SK-N-SH (cell line): Measurements from ENCODE around the gene SEC23IP. TPM values are rescaled to one million over a fixed set of nuclear protein-coding genes. Genes with fewer than 3 reads are reported as not detected.

ENCODE experiments used
- CTCF ChIA-PET: fragments of 300-600, 350-600 bp; formaldehyde crosslinking; extraction: SDS; loops from one replicate; lab custom pipeline; 2021; lab: Yijun Ruan, JAX
- POLR2A ChIA-PET: fragments of 350-600 bp; sonication (Branson Sonifier 250); formaldehyde crosslinking; extraction: SDS; loops from one replicate; lab custom pipeline; 2020; ENCODE audit warnings: antibody characterized with exemption, inconsistent platforms; lab: Yijun Ruan, JAX
- DNase-seq: peaks from one replicate; pipeline ENCODE4 v3.0.0; 2012
- H2AFZ ChIP-seq: fragments of 200-600 bp; sonication (generic); 2 replicates; pipeline ENCODE4 v1.8.1; 2016; ENCODE audit warnings: antibody characterized with exemption, mild to moderate bottlenecking, low read depth
- H3F3A ChIP-seq: fragments of 200-600 bp; sonication (generic); replicated peaks from 2 replicates; pipeline ENCODE3; 2016; ENCODE audit warnings: antibody characterized with exemption, mild to moderate bottlenecking; ENCODE audit not compliant: insufficient read depth
- H3K27ac ChIP-seq, 2 experiments: fragments of 200-500 bp in 1 of 2; fragments of 200-600 bp in 1 of 2; sonication (Bioruptor generic) in 1 of 2; sonication (generic), shearing (Covaris generic) in 1 of 2; 2 replicates each; pipeline versions ENCODE4 v1.5.1 to v1.6.1; 2014 to 2016; ENCODE audit warnings: low read depth in 2 of 2, inconsistent platforms in 1 of 2, low read length in 1 of 2, mild to moderate bottlenecking in 1 of 2, mixed read lengths in 1 of 2
- H3K27me3 ChIP-seq: fragments of 200-600 bp; sonication (generic), shearing (Covaris generic); 2 replicates; pipeline ENCODE4 v1.6.1; 2016; ENCODE audit warnings: mixed run types; ENCODE audit not compliant: insufficient read depth
- H3K36me3 ChIP-seq, 2 experiments: fragments of 200-500 bp in 1 of 2; fragments of 200-600 bp in 1 of 2; sonication (Bioruptor generic) in 1 of 2; sonication (generic) in 1 of 2; replicated peaks in 1 of 2; 2 replicates each; pipeline versions ENCODE3 to v1.5.1; 2014 to 2016; ENCODE audit warnings: low read length in 1 of 2, mild to moderate bottlenecking in 1 of 2; ENCODE audit not compliant: insufficient read depth in 2 of 2, control insufficient read depth in 1 of 2
- H3K4me1 ChIP-seq, 2 experiments: fragments of 200-500 bp in 1 of 2; fragments of 200-600 bp in 1 of 2; sonication (Bioruptor generic) in 1 of 2; sonication (generic), shearing (Covaris generic) in 1 of 2; 2 replicates each; pipeline versions ENCODE4 v1.5.1 to v1.6.1; 2014 to 2016; ENCODE audit warnings: low read depth in 1 of 2, low read length in 1 of 2, mixed run types in 1 of 2; ENCODE audit not compliant: insufficient read depth in 2 of 2, control insufficient read depth in 1 of 2
- H3K4me2 ChIP-seq: fragments of 200-600 bp; sonication (generic), shearing (Covaris generic); 2 replicates; pipeline ENCODE4 v1.6.1; 2017; ENCODE audit warnings: mixed run types
- H3K4me3 ChIP-seq, 2 experiments: fragments of 200-500 bp in 1 of 2; fragments of 200-600 bp in 1 of 2; sonication (Bioruptor generic) in 1 of 2; sonication (generic), shearing (Covaris generic) in 1 of 2; 2 replicates each; pipeline versions ENCODE4 v1.5.1 to v1.8.1; 2014 to 2016; ENCODE audit warnings: low read depth in 2 of 2, inconsistent platforms in 1 of 2, low read length in 1 of 2, mild to moderate bottlenecking in 1 of 2, mixed read lengths in 1 of 2, moderate library complexity in 1 of 2
- H3K79me2 ChIP-seq: fragments of 200-600 bp; sonication (generic); 2 replicates; pipeline ENCODE4 v1.8.1; 2017; ENCODE audit warnings: mild to moderate bottlenecking; ENCODE audit not compliant: insufficient read depth
- H3K9ac ChIP-seq: fragments of 200-600 bp; sonication (generic); 2 replicates; pipeline ENCODE4 v1.6.1; 2017; ENCODE audit warnings: mixed run types
- H3K9me2 ChIP-seq: fragments of 200-600 bp; sonication (generic); 2 replicates; pipeline ENCODE4 v1.6.1; 2017; ENCODE audit warnings: mixed run types
- H3K9me3 ChIP-seq: fragments of 200-600 bp; sonication (generic); 2 replicates; pipeline ENCODE4 v1.6.1; 2017; ENCODE audit warnings: mixed run types, mild to moderate bottlenecking, moderate library complexity
- H4K20me1 ChIP-seq: fragments of 200-600 bp; sonication (generic); 2 replicates; pipeline ENCODE4 v1.6.1; 2017; ENCODE audit warnings: mild to moderate bottlenecking, mixed run types; ENCODE audit not compliant: insufficient read depth
- EZH2phosphoT487 ChIP-seq: fragments of 200-600 bp; sonication (generic); IDR thresholded peaks from 2 replicates; pipeline ENCODE4 v1.6.1; 2017; ENCODE audit warnings: low read depth, mixed run types, mild to moderate bottlenecking, antibody characterized with exemption, moderate library complexity, borderline replicate concordance
- FOSL2 ChIP-seq: IDR thresholded peaks from 2 replicates; pipeline ENCODE4 v1.4.0; 2012; ENCODE audit warnings: low read depth, mild to moderate bottlenecking, moderate library complexity, borderline replicate concordance
- FOXJ3 ChIP-seq: sonication (generic); formaldehyde crosslinking; IDR thresholded peaks from 2 replicates; pipeline ENCODE4 v1.5.1; 2020; ENCODE audit warnings: mild to moderate bottlenecking, missing genetic modification reagents
- FOXM1 ChIP-seq: IDR thresholded peaks from 2 replicates; pipeline ENCODE4 v1.4.0; 2012; ENCODE audit warnings: low read depth, mild to moderate bottlenecking
- JUND ChIP-seq: IDR thresholded peaks from 2 replicates; pipeline ENCODE4 v1.4.0; 2012
- POLR2AphosphoS5 ChIP-seq: IDR thresholded peaks from 2 replicates; pipeline ENCODE4 v1.6.1; 2012; ENCODE audit warnings: low read depth, low read length
- RCOR1 ChIP-seq: fragments of 150-350 bp; IDR thresholded peaks from 2 replicates; pipeline ENCODE4 v1.6.1; 2017; ENCODE audit warnings: antibody characterized with exemption, low read length
- RFX5 ChIP-seq: IDR thresholded peaks from 2 replicates; pipeline ENCODE4 v1.6.1; 2012; ENCODE audit warnings: mild to moderate bottlenecking, improper control_type of control experiment, low read length
- RXRA ChIP-seq: IDR thresholded peaks from 2 replicates; pipeline ENCODE4 v1.4.0; 2012; ENCODE audit warnings: low read depth, mild to moderate bottlenecking, borderline replicate concordance
- SIN3A ChIP-seq: IDR thresholded peaks from 2 replicates; pipeline ENCODE4 v1.6.1; 2012; ENCODE audit warnings: low read depth, mild to moderate bottlenecking, low read length, moderate library complexity, borderline replicate concordance
- SMC3 ChIP-seq: IDR thresholded peaks from 2 replicates; pipeline ENCODE4 v1.6.1; 2012; ENCODE audit warnings: low read depth, low read length, improper control_type of control experiment
- TAF1 ChIP-seq: IDR thresholded peaks from 2 replicates; pipeline ENCODE4 v1.6.1; 2012; ENCODE audit warnings: low read depth, mild to moderate bottlenecking, low read length, moderate library complexity, borderline replicate concordance
- TCF12 ChIP-seq: IDR thresholded peaks from 2 replicates; pipeline ENCODE4 v1.4.0; 2012
- USF1 ChIP-seq: IDR thresholded peaks from 2 replicates; pipeline ENCODE4 v1.4.0; 2012; ENCODE audit warnings: low read depth, borderline replicate concordance
- YY1 ChIP-seq: IDR thresholded peaks from 2 replicates; pipeline ENCODE4 v1.4.0; 2012; ENCODE audit warnings: low read depth, mild to moderate bottlenecking
- WGBS: methylation state at CpG from one replicate; pipeline ENCODE4 v1.1.6; 2017; ENCODE audit warnings: low lambda C conversion rate; 5-methylcytosine and 5-hydroxymethylcytosine counted together
- polyA plus RNA-seq, 3 experiments: library from polyadenylated mRNA; depleted of rRNA; stranded (reverse); fragments of >200 nt; gene quantifications; 2 replicates each; pipeline ENCODE4 v1.2.3, GENCODE V29; 2012
- TF ChIP-seq, protein P1 (sequence below): IDR thresholded peaks from 2 replicates; pipeline ENCODE4 v1.6.1; 2012; ENCODE audit warnings: mild to moderate bottlenecking, low read depth, low read length, moderate library complexity
- TF ChIP-seq, protein P2 (sequence below): IDR thresholded peaks from 2 replicates; pipeline ENCODE4 v1.4.0; 2012; ENCODE audit warnings: low read depth
- TF ChIP-seq, protein P3 (sequence below): fragments of 200-600 bp; sonication (generic); IDR thresholded peaks from 2 replicates; pipeline ENCODE4 v1.6.1; 2017; ENCODE audit warnings: antibody characterized with exemption, mild to moderate bottlenecking, moderate library complexity

Gene SEC23IP
- polyA plus RNA-seq, 1 of the 3 experiments (the other 2 are of a cell fraction): 23.8 TPM

DNA sequence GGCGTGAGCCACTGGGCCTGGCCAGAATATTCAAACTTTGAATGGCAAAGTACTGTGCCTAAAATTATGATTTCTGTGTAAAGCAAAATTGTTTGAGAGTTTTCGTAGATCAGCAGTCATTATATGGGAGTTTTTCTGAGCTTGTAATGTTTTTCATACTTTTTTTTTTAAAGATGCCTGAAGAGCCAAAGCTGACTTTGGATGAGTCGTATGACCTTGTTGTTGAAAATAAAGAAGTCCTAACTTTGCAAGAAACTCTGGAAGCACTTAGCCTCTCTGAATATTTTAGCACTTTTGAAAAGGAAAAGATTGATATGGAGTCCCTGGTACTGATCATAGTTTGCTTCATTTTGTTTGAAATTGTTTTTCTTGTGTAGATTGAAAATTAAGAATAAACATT lies 26.7 kb downstream of the SEC23IP start:
- Histone ChIP-seq H3K4me3 (no peak overlapping the region), H4K20me1 (no peaks in the 10 kb centered on the region), H3F3A (peaks cover 4% of the 10 kb centered on the region), H2AFZ (no peak overlapping the region), H3K9me2 (no peaks in the 10 kb centered on the region), H3K27me3 (no peaks in the 10 kb centered on the region), H3K79me2 (peaks cover 11% of the 10 kb centered on the region; the same call in 1 of the 2 replicates), H3K9ac (no peak overlapping the region), H3K27ac (no peak overlapping the region), H3K9me3 (no peaks in the 10 kb centered on the region), H3K36me3 (peaks cover 78 to 84% of the 10 kb centered on the region in 2 experiments), H3K4me1 (no peaks in the 10 kb centered on the region), H3K4me2 (no peak overlapping the region)
- 92% methylated on average over 3 of the region's 3 CpGs for WGBS
- CTCF ChIA-PET: interaction anchor here (1.1 to 2.1 kb wide), 3 partner anchors 14 to 168 kb away, joined by 5 to 11 read pairs (median 6); no protein-coding TSS in a partner anchor
- POLR2A ChIA-PET: no interaction called here
- no peak for TF ChIP-seq SIN3A
- TF ChIP-seq, protein P1, sequence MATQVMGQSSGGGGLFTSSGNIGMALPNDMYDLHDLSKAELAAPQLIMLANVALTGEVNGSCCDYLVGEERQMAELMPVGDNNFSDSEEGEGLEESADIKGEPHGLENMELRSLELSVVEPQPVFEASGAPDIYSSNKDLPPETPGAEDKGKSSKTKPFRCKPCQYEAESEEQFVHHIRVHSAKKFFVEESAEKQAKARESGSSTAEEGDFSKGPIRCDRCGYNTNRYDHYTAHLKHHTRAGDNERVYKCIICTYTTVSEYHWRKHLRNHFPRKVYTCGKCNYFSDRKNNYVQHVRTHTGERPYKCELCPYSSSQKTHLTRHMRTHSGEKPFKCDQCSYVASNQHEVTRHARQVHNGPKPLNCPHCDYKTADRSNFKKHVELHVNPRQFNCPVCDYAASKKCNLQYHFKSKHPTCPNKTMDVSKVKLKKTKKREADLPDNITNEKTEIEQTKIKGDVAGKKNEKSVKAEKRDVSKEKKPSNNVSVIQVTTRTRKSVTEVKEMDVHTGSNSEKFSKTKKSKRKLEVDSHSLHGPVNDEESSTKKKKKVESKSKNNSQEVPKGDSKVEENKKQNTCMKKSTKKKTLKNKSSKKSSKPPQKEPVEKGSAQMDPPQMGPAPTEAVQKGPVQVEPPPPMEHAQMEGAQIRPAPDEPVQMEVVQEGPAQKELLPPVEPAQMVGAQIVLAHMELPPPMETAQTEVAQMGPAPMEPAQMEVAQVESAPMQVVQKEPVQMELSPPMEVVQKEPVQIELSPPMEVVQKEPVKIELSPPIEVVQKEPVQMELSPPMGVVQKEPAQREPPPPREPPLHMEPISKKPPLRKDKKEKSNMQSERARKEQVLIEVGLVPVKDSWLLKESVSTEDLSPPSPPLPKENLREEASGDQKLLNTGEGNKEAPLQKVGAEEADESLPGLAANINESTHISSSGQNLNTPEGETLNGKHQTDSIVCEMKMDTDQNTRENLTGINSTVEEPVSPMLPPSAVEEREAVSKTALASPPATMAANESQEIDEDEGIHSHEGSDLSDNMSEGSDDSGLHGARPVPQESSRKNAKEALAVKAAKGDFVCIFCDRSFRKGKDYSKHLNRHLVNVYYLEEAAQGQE: no peak
- TF ChIP-seq, protein P2, sequence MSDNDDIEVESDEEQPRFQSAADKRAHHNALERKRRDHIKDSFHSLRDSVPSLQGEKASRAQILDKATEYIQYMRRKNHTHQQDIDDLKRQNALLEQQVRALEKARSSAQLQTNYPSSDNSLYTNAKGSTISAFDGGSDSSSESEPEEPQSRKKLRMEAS: no peak
- no peak for TF ChIP-seq USF1
- no peak for TF ChIP-seq TCF12
- TF ChIP-seq RCOR1: no peak
- TF ChIP-seq FOXJ3 (CRISPR knock-in tag): no peak
- no peak for TF ChIP-seq YY1
- DNase-seq: no peak

DNA sequence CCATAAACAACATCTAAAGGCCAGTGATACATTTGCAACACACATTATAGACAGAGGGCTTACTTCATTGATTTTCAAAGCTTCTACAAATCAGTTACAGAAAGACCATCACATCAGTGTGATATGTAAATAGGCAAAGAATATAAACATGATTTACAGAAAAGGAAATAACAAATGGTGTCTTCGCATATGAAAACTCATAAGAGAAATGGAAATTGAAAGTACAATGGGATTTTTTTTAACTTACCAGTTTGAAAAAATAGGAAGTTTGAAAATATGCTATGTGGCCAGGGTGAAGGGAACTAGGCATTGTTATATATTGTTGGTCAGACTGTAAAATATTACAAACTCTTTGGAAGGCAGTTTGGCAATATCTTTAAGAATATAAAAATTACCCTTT lies 27.3 kb downstream of the SEC23IP start:
- Histone ChIP-seq H3K9me2 (no peaks in the 10 kb centered on the region), H3K9me3 (no peaks in the 10 kb centered on the region), H3K36me3 (peaks cover 78 to 79% of the 10 kb centered on the region in 2 experiments), H4K20me1 (no peaks in the 10 kb centered on the region), H2AFZ (no peak overlapping the region), H3K4me1 (no peaks in the 10 kb centered on the region), H3K4me2 (no peak overlapping the region), H3F3A (peaks cover 4% of the 10 kb centered on the region), H3K27ac (no peak overlapping the region), H3K27me3 (no peaks in the 10 kb centered on the region), H3K79me2 (peaks cover 7% of the 10 kb centered on the region; the same call in 1 of the 2 replicates), H3K4me3 (no peak overlapping the region), H3K9ac (no peak overlapping the region)
- WGBS: 98% methylated on average over 1 of the region's 1 CpG
- POLR2A ChIA-PET: no interaction called here
- CTCF ChIA-PET: interaction anchor here (1.3 to 2.1 kb wide), 2 partner anchors 13 to 169 kb away, joined by 6 to 11 read pairs; no protein-coding TSS in a partner anchor
- no peak for DNase-seq
- TF ChIP-seq, protein P1: no peak
- no peak for TF ChIP-seq FOXM1
- TF ChIP-seq POLR2AphosphoS5: no peak
- no peak for TF ChIP-seq RXRA
- TF ChIP-seq JUND: no peak
- TF ChIP-seq SMC3: no peak
- no peak for TF ChIP-seq RFX5
- no peak for TF ChIP-seq TAF1
- no peak for TF ChIP-seq FOSL2
- TF ChIP-seq, protein P3, sequence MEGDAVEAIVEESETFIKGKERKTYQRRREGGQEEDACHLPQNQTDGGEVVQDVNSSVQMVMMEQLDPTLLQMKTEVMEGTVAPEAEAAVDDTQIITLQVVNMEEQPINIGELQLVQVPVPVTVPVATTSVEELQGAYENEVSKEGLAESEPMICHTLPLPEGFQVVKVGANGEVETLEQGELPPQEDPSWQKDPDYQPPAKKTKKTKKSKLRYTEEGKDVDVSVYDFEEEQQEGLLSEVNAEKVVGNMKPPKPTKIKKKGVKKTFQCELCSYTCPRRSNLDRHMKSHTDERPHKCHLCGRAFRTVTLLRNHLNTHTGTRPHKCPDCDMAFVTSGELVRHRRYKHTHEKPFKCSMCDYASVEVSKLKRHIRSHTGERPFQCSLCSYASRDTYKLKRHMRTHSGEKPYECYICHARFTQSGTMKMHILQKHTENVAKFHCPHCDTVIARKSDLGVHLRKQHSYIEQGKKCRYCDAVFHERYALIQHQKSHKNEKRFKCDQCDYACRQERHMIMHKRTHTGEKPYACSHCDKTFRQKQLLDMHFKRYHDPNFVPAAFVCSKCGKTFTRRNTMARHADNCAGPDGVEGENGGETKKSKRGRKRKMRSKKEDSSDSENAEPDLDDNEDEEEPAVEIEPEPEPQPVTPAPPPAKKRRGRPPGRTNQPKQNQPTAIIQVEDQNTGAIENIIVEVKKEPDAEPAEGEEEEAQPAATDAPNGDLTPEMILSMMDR: no peak
- no peak for TF ChIP-seq EZH2phosphoT487
- TF ChIP-seq FOXJ3 (CRISPR knock-in tag): no peak
